Astrocyte (in vitro differentiated cells and primary cell): Measurements from ENCODE around the gene FGF10. TPM values are rescaled to one million over a fixed set of nuclear protein-coding genes. Genes with fewer than 3 reads are reported as not detected.
A peak's percentile ranks its signal among the peaks of the same experiment; 100 is the strongest.

Experiments
- DNase-seq: peaks from one replicate; pipeline ENCODE4 v3.0.0-alpha.2; 2010; ENCODE audit warnings: low read depth
- FAIRE-seq: peaks from 2 replicates; lab custom pipeline; 2011; peaks lifted over from hg19 to GRCh38; lab: Jason Lieb, UNC
- H2AFZ ChIP-seq: 2 replicates; pipeline ENCODE4 v1.6.0; 2012; ENCODE audit warnings: low read depth, low read length, inconsistent platforms
- H3K27ac ChIP-seq: 2 replicates; pipeline ENCODE4 v1.5.1; 2011; ENCODE audit warnings: low read depth, low read length, inconsistent platforms
- H3K27me3 ChIP-seq: 2 replicates; pipeline ENCODE4 v1.6.0; 2011; ENCODE audit warnings: low read length, inconsistent platforms; ENCODE audit not compliant: insufficient read depth
- H3K36me3 ChIP-seq: 2 replicates; pipeline ENCODE4 v1.5.1; 2011; ENCODE audit warnings: low read length, inconsistent platforms; ENCODE audit not compliant: insufficient read depth
- H3K4me1 ChIP-seq: 2 replicates; pipeline ENCODE4 v1.5.1; 2011; ENCODE audit warnings: low read length, inconsistent platforms; ENCODE audit not compliant: insufficient read depth
- H3K4me2 ChIP-seq: 2 replicates; pipeline ENCODE4 v1.6.0; 2012; ENCODE audit warnings: low read length, inconsistent platforms
- H3K4me3 ChIP-seq: 2 replicates; pipeline ENCODE4 v1.5.1; 2011; ENCODE audit warnings: low read depth, mild to moderate bottlenecking, low read length, inconsistent platforms; ENCODE audit not compliant: insufficient read depth
- H3K79me2 ChIP-seq: 2 replicates; pipeline ENCODE4 v1.6.0; 2012; ENCODE audit warnings: mild to moderate bottlenecking, low read length, inconsistent platforms; ENCODE audit not compliant: insufficient read depth
- H3K9ac ChIP-seq: 2 replicates; pipeline ENCODE4 v1.6.0; 2012; ENCODE audit warnings: mild to moderate bottlenecking, low read length, inconsistent platforms
- H3K9me3 ChIP-seq: 2 replicates; pipeline ENCODE4 v1.5.1; 2012; ENCODE audit warnings: low read depth, mild to moderate bottlenecking, low read length, inconsistent platforms; ENCODE audit not compliant: insufficient read depth
- H4K20me1 ChIP-seq: 2 replicates; pipeline ENCODE4 v1.6.0; 2012; ENCODE audit warnings: low read length, inconsistent platforms; ENCODE audit not compliant: insufficient read depth
- H3K27ac Mint-ChIP-seq: one replicate; pipeline ENCODE4 v1.8.0; 2021; ENCODE audit warnings: mild to moderate bottlenecking, mixed read lengths; ENCODE audit not compliant: unreplicated experiment
- H3K27me3 Mint-ChIP-seq: one replicate; pipeline ENCODE4 v1.8.0; 2021; ENCODE audit warnings: low read depth, mixed read lengths; ENCODE audit not compliant: unreplicated experiment
- H3K36me3 Mint-ChIP-seq: one replicate; pipeline ENCODE4 v1.8.0; 2021; ENCODE audit warnings: low read depth, mixed read lengths; ENCODE audit not compliant: unreplicated experiment
- H3K4me1 Mint-ChIP-seq: one replicate; pipeline ENCODE4 v1.8.0; 2021; ENCODE audit warnings: low read depth, mixed read lengths; ENCODE audit not compliant: unreplicated experiment
- H3K4me3 Mint-ChIP-seq: one replicate; pipeline ENCODE4 v1.8.0; 2021; ENCODE audit warnings: mild to moderate bottlenecking, moderate library complexity, mixed read lengths; ENCODE audit not compliant: unreplicated experiment
- H3K9me3 Mint-ChIP-seq: one replicate; pipeline ENCODE4 v1.8.0; 2021; ENCODE audit warnings: mild to moderate bottlenecking, mixed read lengths; ENCODE audit not compliant: unreplicated experiment
- CTCF ChIP-seq: IDR thresholded peaks from 2 replicates; pipeline ENCODE4 v1.5.1; 2011; ENCODE audit warnings: low read depth, mild to moderate bottlenecking, inconsistent platforms, low read length, moderate library complexity; ENCODE audit not compliant: insufficient read depth
- EZH2 ChIP-seq: IDR thresholded peaks from 2 replicates; pipeline ENCODE4 v1.6.1; 2012; ENCODE audit warnings: mild to moderate bottlenecking, low read length, inconsistent platforms; ENCODE audit not compliant: insufficient read depth
- total RNA-seq: library from RNA; stranded (reverse); gene quantifications from 2 replicates; pipeline ENCODE4 v1.2.1, GENCODE V29; 2021

Gene FGF10
- total RNA-seq, 1 donor from 2014 or later: not detected

DNA sequence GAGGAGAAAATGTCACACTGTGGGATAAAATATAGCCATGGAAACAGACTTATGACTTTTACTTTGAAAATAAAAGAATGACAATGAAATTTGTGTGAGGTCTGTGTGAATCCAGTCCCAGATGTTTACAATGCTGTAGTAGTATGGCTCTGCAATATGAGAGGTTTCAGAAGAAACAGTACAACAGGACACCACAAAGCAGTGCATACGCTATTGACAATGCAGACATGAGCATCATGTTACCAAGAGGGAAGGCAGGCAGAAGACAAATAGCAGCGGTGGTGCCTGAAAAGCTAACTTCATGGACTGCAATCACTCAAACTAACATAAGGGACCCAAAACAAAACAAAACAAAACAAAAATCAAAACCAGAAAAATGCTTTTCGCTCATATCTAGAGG is 1.8 kb downstream of the FGF10 start:
- Histone ChIP-seq H2AFZ (no peak overlapping the region), H3K79me2 (no peaks in the 10 kb centered on the region), H3K36me3 (no peaks in the 10 kb centered on the region), H4K20me1 (no peaks in the 10 kb centered on the region), H3K4me1 (no peaks in the 10 kb centered on the region), H3K4me2 (no peak overlapping the region), H3K9ac (no peak overlapping the region), H3K4me3 (no peak overlapping the region), H3K27me3 (peaks cover 36% of the 10 kb centered on the region), H3K27ac (no peak overlapping the region), H3K9me3 (no peaks in the 10 kb centered on the region)
- peaks cover 4% of the 10 kb centered on the region for H3K36me3 Mint-ChIP-seq
- no peak overlapping the region for H3K27ac Mint-ChIP-seq
- FAIRE-seq (no peak), DNase-seq (no peak)
- no peak for TF ChIP-seq EZH2
- no peak for TF ChIP-seq CTCF
- peak overlapping the region; percentile 88 for H3K4me3 Mint-ChIP-seq
- H3K4me1 Mint-ChIP-seq: peaks cover 14% of the 10 kb centered on the region
- H3K9me3 Mint-ChIP-seq: no peaks in the 10 kb centered on the region
- H3K27me3 Mint-ChIP-seq: peaks cover 54% of the 10 kb centered on the region

GRCh38 chr5:44385291-44385900 is 3.8 kb downstream of the FGF10 start:
- Histone ChIP-seq H3K36me3 (no peaks in the 10 kb centered on the region), H3K4me2 (no peak overlapping the region), H3K9me3 (no peaks in the 10 kb centered on the region), H3K4me3 (no peak overlapping the region), H4K20me1 (no peaks in the 10 kb centered on the region), H3K4me1 (no peaks in the 10 kb centered on the region), H2AFZ (no peak overlapping the region), H3K27ac (no peak overlapping the region), H3K79me2 (no peaks in the 10 kb centered on the region), H3K27me3 (peaks cover 34% of the 10 kb centered on the region), H3K9ac (no peak overlapping the region)
- TF ChIP-seq EZH2 (no peak), CTCF (no peak)
- Mint-ChIP-seq H3K27me3 (peaks cover 37% of the 10 kb centered on the region), H3K36me3 (peaks cover 4% of the 10 kb centered on the region), H3K9me3 (peaks cover 4% of the 10 kb centered on the region), H3K27ac (no peak overlapping the region), H3K4me3 (no peak overlapping the region), H3K4me1 (peaks cover 14% of the 10 kb centered on the region)
- DNase-seq (no peak), FAIRE-seq (no peak)

GRCh38 chr5:44384816-44385215 is 4.4 kb downstream of the FGF10 start:
- Mint-ChIP-seq H3K27me3 (peaks cover 32% of the 10 kb centered on the region), H3K4me1 (peaks cover 14% of the 10 kb centered on the region), H3K36me3 (peaks cover 4% of the 10 kb centered on the region), H3K9me3 (peaks cover 4% of the 10 kb centered on the region), H3K27ac (no peak overlapping the region), H3K4me3 (no peak overlapping the region)
- Histone ChIP-seq H2AFZ (no peak overlapping the region), H3K27ac (no peak overlapping the region), H3K4me3 (no peak overlapping the region), H4K20me1 (no peaks in the 10 kb centered on the region), H3K4me2 (no peak overlapping the region), H3K9me3 (no peaks in the 10 kb centered on the region), H3K9ac (no peak overlapping the region), H3K36me3 (no peaks in the 10 kb centered on the region), H3K4me1 (no peaks in the 10 kb centered on the region), H3K27me3 (peaks cover 28% of the 10 kb centered on the region), H3K79me2 (no peaks in the 10 kb centered on the region)
- FAIRE-seq (no peak), DNase-seq (no peak)
- TF ChIP-seq CTCF: no peak
- TF ChIP-seq EZH2: no peak
